Endodermal cell (in vitro differentiated cells): ENCODE data around the gene COL1A2. TPM values are rescaled to one million over a fixed set of nuclear protein-coding genes. Genes with fewer than 3 reads are reported as not detected.

Experiments used
- DNase-seq: peaks from one replicate; pipeline ENCODE4 v3.0.0-alpha.2; 2017
- H3K27ac ChIP-seq: 2 replicates; pipeline ENCODE4 v1.5.1; 2013; ENCODE audit warnings: mild to moderate bottlenecking, low read depth, low read length, moderate library complexity
- H3K27me3 ChIP-seq: 2 replicates; pipeline ENCODE4 v1.6.1; 2013; ENCODE audit warnings: mild to moderate bottlenecking, low read length, moderate library complexity; ENCODE audit not compliant: insufficient read depth, control insufficient read depth, poor library complexity, severe bottlenecking
- H3K36me3 ChIP-seq: 2 replicates; pipeline ENCODE4 v1.7.0; 2013; ENCODE audit warnings: mild to moderate bottlenecking, low read length, moderate library complexity; ENCODE audit not compliant: control insufficient read depth, insufficient read depth
- H3K4me1 ChIP-seq: one replicate; pipeline ENCODE4 v1.7.0; 2013; ENCODE audit warnings: low read length; ENCODE audit not compliant: control insufficient read depth, insufficient read depth
- H3K4me3 ChIP-seq: 2 replicates; pipeline ENCODE4 v1.5.1; 2013; ENCODE audit warnings: mild to moderate bottlenecking, low read length, moderate library complexity
- H3K9ac ChIP-seq: 2 replicates; pipeline ENCODE4 v1.6.1; 2013; ENCODE audit warnings: mild to moderate bottlenecking, low read length, moderate library complexity; ENCODE audit not compliant: poor library complexity, severe bottlenecking; ENCODE audit errors: extremely low read depth
- H3K9me3 ChIP-seq: 2 replicates; pipeline ENCODE4 v1.6.1; 2013; ENCODE audit warnings: mild to moderate bottlenecking, low read length, moderate library complexity; ENCODE audit not compliant: control insufficient read depth
- H3K27ac Mint-ChIP-seq: 2 replicates; pipeline ENCODE4 v1.8.0; 2020; ENCODE audit warnings: mixed read lengths
- H3K27me3 Mint-ChIP-seq: 2 replicates; pipeline ENCODE4 v1.8.0; 2021; ENCODE audit warnings: mild to moderate bottlenecking, mixed read lengths; ENCODE audit not compliant: insufficient read depth
- H3K36me3 Mint-ChIP-seq: 2 replicates; pipeline ENCODE4 v1.8.0; 2020; ENCODE audit warnings: low read depth, mixed read lengths
- H3K4me1 Mint-ChIP-seq: 2 replicates; pipeline ENCODE4 v1.8.0; 2020; ENCODE audit warnings: mixed read lengths
- H3K4me3 Mint-ChIP-seq: 2 replicates; pipeline ENCODE4 v1.8.0; 2020; ENCODE audit warnings: mild to moderate bottlenecking, moderate library complexity, mixed read lengths
- H3K9me3 Mint-ChIP-seq: 2 replicates; pipeline ENCODE4 v1.8.0; 2020; ENCODE audit warnings: mild to moderate bottlenecking, mixed read lengths
- WGBS, 2 experiments: methylation state at CpG; one replicate each; pipeline versions ENCODE4 v1.1.5 to v1.1.7; 2013; ENCODE audit warnings: missing lambda C conversion rate in 2 of 2, mixed read lengths in 1 of 2; ENCODE audit not compliant: insufficient coverage in 1 of 2, insufficient read length in 1 of 2; 5-methylcytosine and 5-hydroxymethylcytosine counted together
- total RNA-seq, 2 donors: library from RNA; stranded (reverse); fragmentation: NEBNext Ultra II Directional in 1 of 2; extraction: Animal tissue kit (Norgen Biotek cat#: 25700) in 1 of 2; gene quantifications; 2 replicates in 1 of 2; 3 replicates in 1 of 2; pipeline ENCODE4 v1.2.1, GENCODE V29; 2021
- TF ChIP-seq, protein P1 (sequence below): fragments of 200-600 bp; sonication (generic); conservative IDR thresholded peaks from 2 replicates; pipeline ENCODE4 v1.5.0; 2021; ENCODE audit warnings: antibody characterized with exemption, mild to moderate bottlenecking

COL1A2 gene
- total RNA-seq, 2 donors from 2014 or later = 42.2 to 99.7 TPM

DNA sequence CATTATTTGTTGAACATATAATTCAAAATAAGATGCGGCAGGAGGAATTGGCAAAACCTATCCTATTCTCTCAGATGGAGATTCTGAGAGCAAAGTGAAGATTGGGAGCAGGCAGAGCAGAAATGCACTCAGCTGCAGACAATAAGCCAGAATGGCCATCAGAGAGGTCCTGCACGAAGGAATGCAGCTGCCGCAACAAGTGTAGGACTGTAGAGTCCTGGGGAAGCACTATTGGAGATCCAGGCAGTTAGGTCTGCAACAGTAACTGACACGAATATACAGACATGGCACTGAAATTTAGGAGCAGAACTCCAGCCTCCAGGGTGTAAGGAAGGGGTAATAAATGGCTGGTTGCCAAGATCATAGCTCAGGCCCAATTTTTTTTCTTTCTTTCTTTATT is 10.4 kb upstream of the COL1A2 start:
- no peaks in the 10 kb centered on the region for H3K27me3 ChIP-seq
- H3K4me1 ChIP-seq = peaks cover 5% of the 10 kb centered on the region
- H3K27ac ChIP-seq = no peak overlapping the region
- H3K9ac ChIP-seq = no peak overlapping the region
- no peak overlapping the region for H3K4me3 Mint-ChIP-seq
- H3K9me3 Mint-ChIP-seq = no peaks in the 10 kb centered on the region
- DNase-seq = no peak
- WGBS, 2 experiments = 78 to 87% methylated on average over 2 to 4 of the region's 4 CpGs
- TF ChIP-seq, protein P1, sequence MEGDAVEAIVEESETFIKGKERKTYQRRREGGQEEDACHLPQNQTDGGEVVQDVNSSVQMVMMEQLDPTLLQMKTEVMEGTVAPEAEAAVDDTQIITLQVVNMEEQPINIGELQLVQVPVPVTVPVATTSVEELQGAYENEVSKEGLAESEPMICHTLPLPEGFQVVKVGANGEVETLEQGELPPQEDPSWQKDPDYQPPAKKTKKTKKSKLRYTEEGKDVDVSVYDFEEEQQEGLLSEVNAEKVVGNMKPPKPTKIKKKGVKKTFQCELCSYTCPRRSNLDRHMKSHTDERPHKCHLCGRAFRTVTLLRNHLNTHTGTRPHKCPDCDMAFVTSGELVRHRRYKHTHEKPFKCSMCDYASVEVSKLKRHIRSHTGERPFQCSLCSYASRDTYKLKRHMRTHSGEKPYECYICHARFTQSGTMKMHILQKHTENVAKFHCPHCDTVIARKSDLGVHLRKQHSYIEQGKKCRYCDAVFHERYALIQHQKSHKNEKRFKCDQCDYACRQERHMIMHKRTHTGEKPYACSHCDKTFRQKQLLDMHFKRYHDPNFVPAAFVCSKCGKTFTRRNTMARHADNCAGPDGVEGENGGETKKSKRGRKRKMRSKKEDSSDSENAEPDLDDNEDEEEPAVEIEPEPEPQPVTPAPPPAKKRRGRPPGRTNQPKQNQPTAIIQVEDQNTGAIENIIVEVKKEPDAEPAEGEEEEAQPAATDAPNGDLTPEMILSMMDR = no peak
- no peaks in the 10 kb centered on the region for H3K36me3 Mint-ChIP-seq
- no peak overlapping the region for H3K27ac Mint-ChIP-seq
- H3K9me3 ChIP-seq = no peaks in the 10 kb centered on the region
- peaks cover 9% of the 10 kb centered on the region for H3K4me1 Mint-ChIP-seq
- H3K36me3 ChIP-seq = no peaks in the 10 kb centered on the region
- no peak overlapping the region for H3K4me3 ChIP-seq
- peaks cover 2% of the 10 kb centered on the region for H3K27me3 Mint-ChIP-seq

DNA sequence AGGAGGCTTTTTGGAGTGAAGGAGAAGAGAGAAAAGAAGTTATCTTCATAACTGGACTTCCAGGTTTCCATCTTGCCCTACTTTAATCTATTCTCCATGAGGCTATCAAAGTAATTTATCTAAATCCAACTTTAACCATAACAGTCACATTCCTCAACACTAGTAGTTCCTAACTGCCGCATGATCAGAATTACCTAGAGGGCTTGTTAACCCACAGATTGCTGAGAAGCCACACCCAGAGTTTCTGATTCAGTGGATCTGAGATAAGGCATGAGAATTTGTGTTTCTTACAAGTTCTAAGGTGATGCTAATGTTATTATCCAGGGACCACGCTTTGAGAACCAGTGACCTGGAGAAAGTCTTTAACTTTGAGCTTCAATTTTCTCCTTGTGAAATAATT is 8.3 kb upstream of the COL1A2 start:
- TF ChIP-seq, protein P1 = no peak
- Histone ChIP-seq H3K9ac (no peak overlapping the region), H3K36me3 (no peaks in the 10 kb centered on the region), H3K4me3 (no peak overlapping the region), H3K4me1 (peaks cover 5% of the 10 kb centered on the region), H3K27ac (no peak overlapping the region), H3K9me3 (no peaks in the 10 kb centered on the region), H3K27me3 (no peaks in the 10 kb centered on the region)
- no peaks in the 10 kb centered on the region for H3K9me3 Mint-ChIP-seq
- H3K4me1 Mint-ChIP-seq = peaks cover 9% of the 10 kb centered on the region
- H3K4me3 Mint-ChIP-seq = no peak overlapping the region
- no peaks in the 10 kb centered on the region for H3K36me3 Mint-ChIP-seq
- WGBS, 2 experiments = 89 to 91% methylated on average over 1 to 2 of the region's 2 CpGs
- no peak for DNase-seq
- H3K27me3 Mint-ChIP-seq = peaks cover 1% of the 10 kb centered on the region
- H3K27ac Mint-ChIP-seq = no peak overlapping the region

DNA sequence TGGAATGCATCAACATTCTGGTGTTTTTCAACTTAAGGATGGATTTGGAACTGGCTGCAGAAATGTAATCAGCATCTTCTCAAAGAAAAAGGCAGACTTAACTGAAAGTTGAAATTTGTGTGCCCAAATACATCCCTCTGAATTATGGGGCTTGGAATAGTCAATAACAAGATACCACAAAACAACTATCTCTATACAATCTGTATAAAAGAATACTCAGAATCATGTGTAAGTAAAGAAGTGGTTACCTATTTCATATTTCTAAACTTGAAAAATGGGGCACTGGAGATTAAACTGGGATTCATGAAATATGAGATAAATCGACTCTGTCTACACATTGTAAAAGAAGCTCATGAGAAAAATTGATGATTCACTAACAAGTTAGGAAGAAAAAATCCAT is 6.2 kb upstream of the COL1A2 start:
- no peak overlapping the region for H3K9ac ChIP-seq
- peaks cover 7% of the 10 kb centered on the region for H3K27me3 Mint-ChIP-seq
- DNase-seq = no peak
- no peaks in the 10 kb centered on the region for H3K9me3 ChIP-seq
- H3K4me1 Mint-ChIP-seq = peaks cover 25% of the 10 kb centered on the region
- no peak overlapping the region for H3K27ac Mint-ChIP-seq
- no peak overlapping the region for H3K4me3 Mint-ChIP-seq
- H3K36me3 Mint-ChIP-seq = no peaks in the 10 kb centered on the region
- H3K36me3 ChIP-seq = no peaks in the 10 kb centered on the region
- TF ChIP-seq, protein P1 = no peak
- H3K27me3 ChIP-seq = peaks cover 6% of the 10 kb centered on the region
- H3K9me3 Mint-ChIP-seq = no peaks in the 10 kb centered on the region
- H3K27ac ChIP-seq = no peak overlapping the region
- H3K4me1 ChIP-seq = peaks cover 9% of the 10 kb centered on the region
- H3K4me3 ChIP-seq = no peak overlapping the region
- 80 to 100% methylated on average over 1 of the region's 1 CpG for WGBS, 2 experiments
